Measurements from ENCODE around the gene C2CD3.
"Not testable (repeated sequence)": the region's sequence is repeated elsewhere in the genome, so short reads cannot be mapped to it uniquely, and the experiment has no call there.

C2CD3 gene

DNA sequence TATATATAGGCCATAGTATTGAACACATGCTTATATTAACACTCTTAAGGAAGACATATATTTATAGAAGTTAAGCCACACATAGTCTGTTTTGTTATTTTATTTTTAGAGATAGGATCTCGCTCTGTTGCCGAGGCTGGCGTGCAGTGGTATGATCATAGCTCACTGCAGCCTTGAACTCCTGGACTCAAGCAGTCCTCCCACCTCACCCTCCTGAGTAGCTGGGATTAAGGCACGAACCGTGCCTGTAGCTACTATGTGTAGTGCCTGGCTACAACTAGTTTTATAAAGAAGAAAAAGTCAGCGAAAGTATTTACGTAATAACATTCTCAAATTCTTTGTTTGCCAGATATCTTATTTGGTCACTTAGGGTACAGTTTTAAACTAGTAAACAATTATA is 182.6 kb downstream of the C2CD3 start:
- in situ Hi-C loops (cut with HindIII; ENCODE audit: low sequenced_read_pairs): no loop called here

DNA sequence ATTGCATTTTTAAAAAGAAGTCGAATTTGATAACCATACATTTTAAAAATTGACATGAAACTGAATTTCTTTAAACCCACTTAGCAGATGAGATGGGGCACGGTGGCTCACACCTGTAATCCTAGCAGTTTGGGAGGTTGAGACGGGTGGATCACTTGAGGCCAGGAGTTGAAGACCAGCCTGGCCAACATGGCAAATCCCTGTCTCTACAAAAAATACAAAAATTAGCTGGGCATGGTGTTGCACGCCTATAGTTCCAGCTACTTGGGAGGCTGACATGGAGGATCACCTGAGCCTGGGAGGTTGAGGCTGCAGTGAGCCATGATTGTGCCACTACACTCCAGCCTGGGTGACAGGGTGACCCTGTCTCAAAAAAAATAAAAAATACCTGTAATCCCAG is 185.1 kb downstream of the C2CD3 start:
- in situ Hi-C loops (cut with HindIII; ENCODE audit: low sequenced_read_pairs): not testable (repeated sequence)

DNA sequence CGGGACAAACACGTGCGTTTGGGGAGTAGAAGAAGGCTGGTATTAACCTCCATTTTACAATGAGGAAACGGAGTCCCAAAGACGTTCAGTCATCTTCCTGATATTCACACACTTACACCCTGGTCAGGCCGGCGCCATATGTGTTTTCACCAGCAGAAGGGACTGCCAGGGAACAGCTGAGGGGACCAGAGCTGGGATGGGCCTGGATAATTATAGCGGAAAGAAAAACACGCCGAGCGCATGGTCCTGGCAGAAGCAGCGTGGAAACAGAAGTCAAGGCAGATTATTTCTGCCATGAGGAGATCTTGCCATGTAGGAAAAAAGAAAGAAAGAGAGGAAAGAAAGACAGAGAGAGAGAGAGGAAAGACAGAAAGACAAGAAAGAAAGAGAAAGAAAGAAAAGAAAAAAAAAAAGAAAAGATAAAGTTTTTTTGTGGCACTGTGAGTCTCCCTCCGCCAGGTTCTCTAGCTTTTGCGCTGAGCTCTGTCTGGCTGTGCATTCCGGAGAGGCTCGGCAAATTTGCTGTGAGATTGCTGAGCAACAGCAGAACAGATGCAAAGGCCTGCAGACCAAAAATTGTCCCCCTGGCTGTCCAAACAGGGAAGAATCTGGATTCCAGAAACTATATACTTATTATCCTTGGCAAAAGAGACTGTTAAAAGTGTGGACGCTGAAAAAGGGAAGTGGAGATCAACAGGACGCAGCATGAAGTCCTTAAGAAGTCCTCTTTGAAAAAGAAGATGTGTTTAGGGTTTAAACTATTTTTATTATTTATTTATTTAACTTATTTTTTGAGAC is 186.9 kb downstream of the C2CD3 start:
- in situ Hi-C loops (cut with HindIII; ENCODE audit: low sequenced_read_pairs): no loop called here

DNA sequence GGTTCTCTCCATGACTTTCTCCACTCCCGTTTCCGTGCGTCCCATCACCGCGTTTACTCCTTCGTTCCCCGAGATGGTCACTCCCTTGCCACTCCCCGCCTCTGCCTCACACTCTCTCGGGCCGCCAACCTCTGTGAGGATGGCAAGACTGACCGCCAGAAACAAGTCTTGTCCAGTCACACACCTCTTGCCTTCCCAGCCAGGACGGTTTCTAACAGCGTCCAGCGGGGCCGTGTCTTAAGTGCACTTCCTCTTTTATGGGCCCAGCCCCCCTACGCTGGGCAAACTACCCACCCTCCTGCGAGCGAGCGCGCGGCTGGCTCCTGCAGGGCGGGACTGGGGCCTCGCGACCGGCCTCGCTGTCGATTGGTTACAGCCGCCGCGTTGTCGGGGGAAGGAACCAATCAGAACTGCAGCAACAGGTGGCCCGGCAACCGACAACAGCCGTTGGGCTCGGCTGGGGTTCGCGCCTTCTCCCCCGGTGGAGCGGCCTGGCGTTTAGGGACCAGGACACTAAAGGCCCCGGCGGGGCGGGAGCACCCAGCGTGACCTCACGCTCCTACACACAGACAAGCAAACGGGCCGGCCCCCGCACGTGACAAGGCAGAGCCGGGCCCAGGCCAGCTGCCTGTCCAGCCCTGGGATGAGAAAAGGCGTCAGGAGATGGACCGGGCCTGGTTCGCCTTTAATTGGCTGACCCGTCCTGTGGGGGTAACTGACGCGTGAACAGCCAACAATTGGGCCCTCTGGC is 187.6 kb downstream of the C2CD3 start:
- in situ Hi-C loops (cut with HindIII; ENCODE audit: low sequenced_read_pairs): no loop called here

DNA sequence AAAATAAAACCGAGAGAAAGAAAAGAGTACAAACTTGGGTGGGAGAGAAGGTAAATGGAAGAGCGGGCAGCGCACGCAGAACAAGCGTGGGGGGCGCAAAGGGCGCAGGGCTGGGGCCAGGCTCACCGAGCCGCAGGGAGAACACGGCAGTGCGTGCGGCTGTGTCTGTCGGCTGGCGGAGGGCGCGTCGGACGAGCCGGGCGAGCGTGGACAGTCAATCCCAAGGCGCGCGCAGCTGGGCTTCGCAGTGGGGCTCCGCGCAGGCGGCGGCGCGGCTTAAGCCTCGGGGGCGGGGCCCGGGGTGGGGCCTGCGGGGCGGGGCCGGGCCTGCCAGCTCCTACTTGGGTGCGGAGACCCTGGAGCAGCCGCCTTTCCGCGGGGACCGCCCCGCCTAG is 188.2 kb downstream of the C2CD3 start, which contains the start of gene UCP2:
Gene UCP2, minus strand, starts transcription at position 249 of the 395 bp plus-strand sequence. CDS start 4,465 bp downstream, outside the sequence.
- in situ Hi-C loops (cut with HindIII; ENCODE audit: low sequenced_read_pairs): no loop called here

DNA sequence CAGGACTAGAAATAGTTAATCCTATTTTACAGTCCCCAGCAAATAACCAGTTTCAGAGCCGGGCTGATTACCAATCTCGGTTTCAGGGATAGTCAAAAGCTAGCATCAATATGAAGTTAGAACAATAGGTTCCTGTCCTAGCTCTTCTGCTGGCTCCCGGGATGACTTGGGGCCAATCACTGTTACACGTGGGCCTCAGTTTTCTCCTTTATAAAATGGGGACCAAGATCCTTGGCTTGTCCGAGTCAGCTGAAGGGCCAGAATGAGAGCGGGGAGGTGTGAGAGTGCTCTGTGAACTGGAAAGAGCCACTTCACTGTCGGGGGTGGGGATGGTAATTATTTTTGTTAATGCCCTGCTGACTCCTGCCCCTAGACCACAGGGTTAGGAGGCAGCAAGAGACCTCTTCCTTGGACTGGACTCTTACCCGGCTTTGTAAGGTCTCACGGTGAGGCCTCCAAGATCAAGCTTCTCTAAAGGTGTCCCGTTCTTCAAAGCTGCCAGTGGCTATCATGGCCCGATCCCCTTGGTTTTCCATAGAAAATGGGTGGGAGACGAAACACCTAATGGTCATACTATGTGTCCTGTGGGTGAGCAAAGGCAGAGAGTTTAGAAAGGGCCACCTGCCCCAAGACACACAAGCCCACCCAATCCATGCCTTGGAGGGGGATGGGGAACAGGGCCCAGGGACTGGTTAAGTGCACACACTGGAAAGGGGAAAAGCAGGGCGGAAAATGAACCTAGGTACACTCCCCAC is 189.6 kb downstream of the C2CD3 start:
- in situ Hi-C loops (cut with HindIII; ENCODE audit: low sequenced_read_pairs): no loop called here

DNA sequence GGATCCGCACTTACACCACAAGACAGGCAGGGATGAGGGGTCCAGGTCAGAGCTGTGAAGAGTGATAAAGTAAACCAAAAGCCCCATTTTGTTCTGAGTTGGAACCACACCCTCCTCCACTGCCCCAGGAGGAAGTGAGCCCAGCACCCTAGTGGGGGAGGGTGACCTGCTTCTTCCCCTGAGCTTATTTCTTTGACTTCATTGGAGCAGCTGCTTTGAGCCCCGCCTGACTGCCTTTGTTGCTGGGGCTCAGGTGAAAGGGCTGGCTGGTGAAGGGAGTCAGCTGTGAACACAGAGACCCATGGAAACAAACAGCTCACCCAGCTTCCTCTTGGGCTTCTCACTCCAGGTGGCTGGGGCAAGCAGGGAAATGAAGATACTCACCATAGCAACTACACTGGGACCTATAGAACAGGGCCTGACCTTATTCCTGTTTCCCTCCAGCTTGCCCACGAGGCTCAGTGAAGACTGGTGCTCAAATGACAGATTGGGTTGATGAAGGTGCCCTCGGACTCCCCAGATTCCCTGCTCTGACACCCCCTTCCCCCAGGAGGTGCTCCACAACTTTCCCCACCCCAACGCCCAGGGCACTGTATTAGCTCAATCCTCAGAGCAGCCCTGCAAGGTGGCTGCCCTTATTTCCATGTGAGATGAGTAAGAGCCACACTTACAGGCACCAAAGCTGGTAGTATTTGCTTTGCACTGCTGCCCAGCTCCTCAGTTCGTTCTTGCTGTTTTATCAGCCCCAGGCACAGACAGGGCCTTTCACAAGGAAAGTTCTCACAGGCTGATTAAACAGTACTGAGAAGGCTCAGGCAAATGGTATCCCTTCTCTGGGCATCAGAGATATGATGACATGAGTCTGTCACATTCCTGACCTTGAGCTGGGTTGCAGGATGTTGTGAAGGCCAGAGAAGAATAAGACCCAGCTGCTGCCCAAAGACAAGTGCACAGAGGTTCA is 190.5 kb downstream of the C2CD3 start:
- in situ Hi-C loops (cut with HindIII; ENCODE audit: low sequenced_read_pairs): no loop called here

DNA sequence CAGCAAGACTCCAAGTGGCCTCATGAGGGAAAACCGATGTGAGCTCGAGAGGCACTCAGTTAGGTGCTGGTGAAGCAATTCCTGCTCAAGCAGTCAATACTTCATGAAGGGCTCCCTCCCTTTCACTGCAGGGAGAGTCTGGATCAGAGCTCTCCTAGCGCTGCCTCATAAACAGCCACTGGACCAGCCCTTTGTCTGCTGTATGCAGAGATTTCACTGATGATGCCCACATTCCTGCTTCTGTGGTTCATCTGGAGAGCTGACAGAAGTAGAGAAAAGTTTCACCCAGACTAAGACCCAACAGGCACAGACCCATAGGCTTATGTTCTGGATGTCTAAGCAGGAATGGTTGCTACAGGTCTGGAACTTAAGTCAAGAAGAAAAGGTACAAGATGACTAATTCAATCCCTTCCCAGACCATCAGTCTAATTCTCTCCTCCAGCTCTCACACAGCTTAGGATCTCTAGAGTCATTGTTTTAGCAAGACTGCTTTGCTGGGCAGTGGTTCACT is 192.2 kb downstream of the C2CD3 start:
- in situ Hi-C loops (cut with HindIII; ENCODE audit: low sequenced_read_pairs): no loop called here

DNA sequence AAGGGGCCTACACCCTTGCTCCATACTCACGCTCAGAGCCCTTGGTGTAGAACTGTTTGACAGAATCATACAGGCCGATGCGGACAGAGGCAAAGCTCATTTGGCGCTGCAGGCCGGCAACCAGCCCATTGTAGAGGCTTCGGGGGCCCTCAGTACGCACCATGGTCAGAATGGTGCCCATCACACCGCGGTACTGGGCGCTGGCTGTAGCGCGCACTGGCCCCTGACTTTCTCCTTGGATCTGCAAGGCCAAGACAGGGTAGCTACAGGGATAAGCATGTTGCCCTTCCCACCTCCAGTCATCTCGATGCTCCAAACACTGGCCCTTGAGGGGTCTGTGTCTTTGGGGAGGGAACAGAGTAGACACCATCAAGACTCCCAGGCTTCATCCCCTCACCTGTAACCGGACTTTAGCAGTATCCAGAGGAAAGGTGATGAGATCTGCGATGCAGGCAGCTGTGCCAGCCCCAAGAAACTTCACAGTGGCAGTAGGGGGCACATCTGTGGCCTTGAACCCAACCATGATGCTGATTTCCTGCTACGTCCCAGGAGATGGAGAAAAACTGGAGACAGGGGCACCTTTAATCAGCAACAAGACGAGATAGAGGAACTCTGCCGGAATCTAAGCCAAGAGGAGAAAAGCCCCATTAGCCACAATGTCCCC is 192.8 kb downstream of the C2CD3 start:
- in situ Hi-C loops (cut with HindIII; ENCODE audit: low sequenced_read_pairs): no loop called here

DNA sequence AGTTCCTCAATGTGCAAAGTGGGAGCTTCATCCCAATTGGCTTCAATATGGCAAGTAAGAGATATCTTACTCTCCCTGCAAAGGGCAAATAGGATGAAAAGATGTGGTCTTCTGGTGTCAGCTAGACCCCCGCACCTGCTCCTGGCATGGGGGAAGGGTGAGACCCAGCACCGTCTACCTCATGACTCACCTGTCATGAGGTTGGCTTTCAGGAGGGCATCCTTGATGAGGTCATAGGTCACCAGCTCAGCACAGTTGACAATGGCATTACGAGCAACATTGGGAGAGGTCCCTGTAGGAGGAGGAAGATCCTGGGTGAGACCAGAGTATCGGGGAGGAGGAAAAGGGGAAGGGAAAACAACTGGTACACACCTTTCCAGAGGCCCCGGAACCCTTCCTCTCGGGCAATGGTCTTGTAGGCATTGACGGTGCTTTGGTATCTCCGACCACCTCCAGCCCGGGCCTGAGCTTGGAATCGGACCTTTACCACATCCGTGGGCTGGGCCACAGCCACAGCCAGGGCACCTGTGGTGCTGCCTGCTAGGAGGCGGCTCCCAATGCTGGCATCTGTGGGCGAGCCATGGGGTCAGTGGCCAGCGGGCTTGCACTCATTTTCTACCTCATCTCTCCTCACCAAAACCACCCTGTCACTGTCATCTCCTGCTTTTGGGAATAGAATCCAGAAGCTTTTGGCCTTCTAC is 194.2 kb downstream of the C2CD3 start:
- in situ Hi-C loops (cut with HindIII; ENCODE audit: low sequenced_read_pairs): no loop called here

DNA sequence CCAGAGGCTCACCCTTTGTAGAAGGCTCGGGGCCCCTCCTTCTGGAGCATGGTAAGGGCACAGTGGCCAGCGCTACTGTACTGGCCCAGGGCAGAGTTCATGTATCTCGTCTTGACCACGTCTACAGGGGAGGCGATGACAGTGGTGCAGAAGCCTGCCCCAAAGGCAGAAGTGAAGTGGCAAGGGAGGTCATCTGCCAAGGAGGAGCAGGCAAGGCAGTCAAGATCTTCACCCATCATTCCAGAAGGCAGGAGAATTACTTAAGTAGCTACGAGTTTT is 195.4 kb downstream of the C2CD3 start:
- in situ Hi-C loops (cut with HindIII; ENCODE audit: low sequenced_read_pairs): no loop called here

DNA sequence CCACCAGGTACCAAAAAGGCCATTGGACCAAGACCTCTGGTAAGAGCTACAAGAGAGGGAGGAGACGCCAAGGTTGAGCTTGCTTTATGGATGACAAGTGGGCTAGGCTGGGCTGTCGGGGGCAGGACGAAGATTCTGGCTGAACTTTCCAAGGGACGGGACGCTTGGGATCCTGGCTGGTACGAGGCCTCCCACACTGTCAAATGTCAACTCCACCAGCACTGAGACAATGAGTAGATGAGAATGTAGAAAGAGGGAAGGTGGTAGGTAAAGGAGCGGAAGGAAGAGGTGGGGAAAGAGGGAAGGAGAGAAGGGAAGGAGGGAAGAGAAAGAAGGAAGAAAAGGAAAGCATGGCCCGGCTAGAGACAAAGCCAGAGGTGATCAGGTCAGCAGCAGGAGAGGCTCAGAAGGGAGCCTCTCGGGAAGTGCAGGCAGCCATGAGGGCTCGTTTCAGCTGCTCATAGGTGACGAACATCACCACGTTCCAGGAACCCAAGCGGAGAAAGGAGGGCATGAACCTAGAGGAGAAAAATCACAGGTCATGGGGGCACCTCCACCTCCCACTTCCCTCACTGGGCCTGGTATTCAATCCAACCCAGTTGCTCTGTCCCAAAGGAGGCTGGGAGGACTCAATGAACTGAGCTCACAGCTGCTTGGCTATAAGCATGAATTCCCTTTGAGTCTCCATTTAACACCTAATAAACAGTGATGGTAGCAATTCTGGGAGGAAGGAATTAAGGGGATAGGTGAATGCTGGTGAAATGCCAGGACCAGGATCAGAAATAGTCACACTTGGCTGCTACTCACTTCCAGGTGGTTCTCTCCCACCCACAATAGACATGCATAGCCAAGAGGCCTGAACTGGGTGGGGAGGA is 196.0 kb downstream of the C2CD3 start:
- in situ Hi-C loops (cut with HindIII; ENCODE audit: low sequenced_read_pairs): no loop called here

DNA sequence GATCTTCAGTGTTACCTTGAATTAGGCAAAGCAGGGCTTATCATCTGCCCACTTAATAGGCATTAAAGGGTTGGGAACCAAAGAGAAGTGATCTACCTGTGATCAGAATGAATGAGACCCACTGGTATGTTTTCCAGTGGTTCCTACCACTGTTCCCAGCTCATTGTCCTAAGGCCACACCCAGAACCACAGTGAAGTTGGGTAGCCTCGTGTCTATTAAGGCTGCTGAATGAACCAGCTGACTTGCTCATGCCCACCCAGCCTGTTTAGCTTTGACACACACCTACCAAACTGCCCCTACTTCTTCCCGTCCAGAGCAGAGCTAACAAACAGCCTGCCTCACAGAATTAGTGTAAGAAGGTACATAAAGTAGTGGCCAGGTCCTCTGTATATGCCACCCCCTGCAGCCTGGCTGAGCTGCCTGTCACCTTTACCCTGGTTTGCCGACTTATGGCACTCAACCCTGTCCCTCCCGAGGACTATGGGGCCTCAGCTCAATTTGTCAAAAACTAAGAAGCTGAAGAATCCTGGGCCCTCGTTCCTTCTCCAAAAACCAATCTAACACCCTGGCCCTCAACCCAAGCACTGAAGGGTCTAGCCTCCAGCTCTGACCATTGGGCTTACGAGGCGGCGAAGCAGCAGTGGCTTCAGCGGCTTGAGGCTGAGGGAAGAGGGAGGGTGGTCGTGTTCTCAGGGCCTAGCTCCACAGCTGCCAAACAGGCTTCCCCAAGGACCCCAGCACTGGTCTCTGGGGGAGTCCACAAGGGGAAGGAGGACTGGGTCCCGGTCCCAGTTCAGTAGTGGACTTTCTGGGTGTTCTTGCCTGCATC is 198.0 kb downstream of the C2CD3 start:
- in situ Hi-C loops (cut with HindIII; ENCODE audit: low sequenced_read_pairs): no loop called here

DNA sequence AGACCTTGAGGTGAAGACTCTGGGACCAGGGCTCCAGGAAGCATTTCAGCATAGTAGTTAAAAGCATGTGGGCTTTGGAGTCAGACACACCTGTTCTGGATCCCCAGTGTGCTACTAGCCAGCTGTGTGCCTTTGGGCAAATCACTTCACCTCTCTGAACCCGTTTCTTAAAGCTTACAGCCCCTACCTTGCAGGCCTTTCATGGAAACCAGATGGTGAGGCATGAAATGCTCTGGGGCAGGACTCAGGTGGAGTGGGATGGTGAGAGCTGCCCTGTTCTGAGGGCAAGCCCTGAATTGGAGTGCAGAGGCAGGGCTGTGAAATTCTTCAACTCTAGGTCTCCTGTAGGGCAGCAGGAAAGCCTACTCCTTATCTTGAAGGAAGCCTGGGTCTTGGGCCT is 198.6 kb downstream of the C2CD3 start:
- in situ Hi-C loops (cut with HindIII; ENCODE audit: low sequenced_read_pairs): no loop called here

DNA sequence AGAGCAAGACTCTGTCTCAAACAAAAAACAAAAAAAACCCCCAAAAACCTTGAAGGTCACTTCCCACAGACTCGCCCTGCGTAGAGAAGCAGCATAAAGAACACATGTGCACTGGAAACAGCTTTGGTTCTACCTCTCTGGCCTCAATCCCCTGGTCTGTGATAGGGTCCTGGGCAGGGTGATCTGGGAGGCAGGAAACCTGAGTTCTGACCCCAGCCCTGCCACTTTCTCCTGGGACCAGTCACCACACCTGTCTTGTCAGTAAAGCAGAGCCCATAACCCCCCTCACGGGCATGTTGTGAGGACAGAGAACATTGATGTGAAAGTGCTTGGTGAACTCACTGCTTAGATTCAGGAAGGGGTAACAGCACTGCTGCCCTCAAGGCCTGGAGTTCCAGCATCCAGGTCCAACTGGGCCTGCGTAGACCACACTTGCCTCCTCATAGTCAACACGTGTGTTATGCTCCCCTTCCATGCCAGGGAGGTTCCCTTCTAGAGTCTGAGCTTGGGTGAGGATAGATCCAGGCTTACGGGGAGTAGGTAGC is 199.6 kb downstream of the C2CD3 start:
- in situ Hi-C loops (cut with HindIII; ENCODE audit: low sequenced_read_pairs): no loop called here

DNA sequence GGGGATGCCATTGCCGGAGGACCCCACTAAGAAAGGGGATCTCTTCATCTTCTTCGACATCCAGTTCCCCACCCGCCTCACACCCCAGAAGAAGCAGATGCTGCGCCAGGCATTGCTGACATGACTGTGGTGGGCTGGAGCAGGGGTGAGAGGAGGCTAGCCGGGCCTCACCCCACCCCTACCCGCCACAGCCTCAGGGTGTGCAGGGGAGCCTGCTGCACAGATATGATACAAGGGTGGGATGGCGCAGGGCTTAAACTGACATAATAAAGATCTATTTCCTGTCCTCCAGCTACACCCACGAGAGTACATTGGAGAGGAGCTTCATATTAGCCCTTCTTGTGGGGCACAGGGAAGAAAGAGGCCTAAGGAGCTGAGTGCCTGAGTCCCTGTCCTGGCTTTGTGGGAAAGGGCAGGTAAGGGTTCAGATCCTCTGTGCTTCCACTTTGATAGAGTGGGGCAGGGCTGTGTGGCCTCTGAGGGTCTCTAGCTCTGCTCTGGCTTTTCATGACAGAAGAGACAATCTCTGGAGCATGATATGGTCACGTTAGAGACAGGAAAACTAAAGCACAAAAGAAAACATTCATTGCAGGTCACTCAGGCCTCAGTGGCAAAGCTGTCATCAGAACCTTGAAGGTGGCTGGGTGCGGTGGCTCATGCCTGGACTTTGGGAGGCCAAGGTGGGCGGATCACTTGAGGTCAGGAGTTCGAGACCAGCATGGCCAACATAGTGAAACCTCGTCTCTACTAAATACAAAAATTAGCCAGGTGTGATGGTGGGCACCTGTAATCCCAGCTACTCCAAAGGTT is 200.6 kb downstream of the C2CD3 start:
- in situ Hi-C loops (cut with HindIII; ENCODE audit: low sequenced_read_pairs): no loop called here

Data from DLD1 (cell line).